Esophagus muscularis mucosa (tissue), 4 donors: ENCODE data around the gene MAGEF1. TPM values are rescaled to one million over a fixed set of nuclear protein-coding genes. Genes with fewer than 3 reads are reported as not detected.

Experiments used
- DNase-seq: peaks from one replicate; pipeline ENCODE4 v3.0.0-alpha.2; 2017; ENCODE audit errors: extremely low spot score
- H3K27ac ChIP-seq, 4 donors: fragments of 200-600 bp; sonication (generic); replicated peaks in 1 of 4; 1 replicate in 3 of 4; 2 replicates in 1 of 4; pipeline ENCODE4 v1.5.1; 2016 to 2019; ENCODE audit warnings: mild to moderate bottlenecking in 1 of 4
- H3K27me3 ChIP-seq, 4 donors: fragments of 200-600 bp; sonication (generic); one replicate each; pipeline versions ENCODE4 v1.5.1 to v1.6.0; 2016 to 2019
- H3K36me3 ChIP-seq, 4 donors: fragments of 200-600 bp; sonication (generic); one replicate each; pipeline ENCODE4 v1.5.1; 2016 to 2019
- H3K4me1 ChIP-seq, 4 donors: fragments of 200-600 bp; sonication (generic); one replicate each; pipeline ENCODE4 v1.5.1; 2016 to 2019
- H3K4me3 ChIP-seq, 4 donors: fragments of 200-600 bp; sonication (generic); 1 replicate in 2 of 4; 2 replicates in 2 of 4; pipeline ENCODE4 v1.5.1; 2016 to 2019; ENCODE audit warnings: mild to moderate bottlenecking in 4 of 4, moderate library complexity in 1 of 4
- H3K9me3 ChIP-seq, 4 donors: fragments of 200-600 bp; sonication (generic); 1 replicate in 3 of 4; 2 replicates in 1 of 4; pipeline ENCODE4 v1.5.1; 2016 to 2019
- EP300 ChIP-seq: sonication (generic); formaldehyde crosslinking; IDR thresholded peaks from one replicate; pipeline ENCODE4 v1.6.1; 2017; ENCODE audit warnings: antibody characterized with exemption
- POLR2A ChIP-seq: fragments of 450-650 bp; IDR thresholded peaks from one replicate; pipeline ENCODE4 v1.6.1; 2017; ENCODE audit warnings: antibody characterized with exemption, moderate library complexity, mild to moderate bottlenecking, low read depth
- POLR2AphosphoS5 ChIP-seq, 2 donors: sonication (generic); formaldehyde crosslinking; IDR thresholded peaks; one replicate each; pipeline ENCODE4 v1.6.1; 2017; ENCODE audit warnings: antibody characterized with exemption in 2 of 2
- WGBS: methylation state at CpG from one replicate; pipeline ENCODE4 v1.1.5; 2018; 5-methylcytosine and 5-hydroxymethylcytosine counted together
- intact Hi-C: fragments of 100-400 bp; cut with DNase I; formaldehyde crosslinking; loops from one replicate; pipeline ENCODE4 v1.15.1; 2023
- total RNA-seq, 4 donors: library from RNA; depleted of rRNA; stranded (reverse); fragments of >200 nt; gene quantifications; one replicate each; pipeline versions ENCODE4 v1.1.0 to v1.2.1, GENCODE V29; 2016
- TF ChIP-seq, protein P1 (sequence below), 3 experiments: fragments of 200-600 bp in 2 of 3; fragments of 450-650 bp in 1 of 3; sonication (generic) in 2 of 3; IDR thresholded peaks; one replicate each; pipeline ENCODE4 v1.5.1; 2017 to 2019; ENCODE audit warnings: antibody characterized with exemption in 3 of 3, mild to moderate bottlenecking in 2 of 3, moderate library complexity in 1 of 3

The MAGEF1 gene
- total RNA-seq, 4 donors from 2014 or later = 23.5 to 50.9 (median 34.1) TPM

DNA sequence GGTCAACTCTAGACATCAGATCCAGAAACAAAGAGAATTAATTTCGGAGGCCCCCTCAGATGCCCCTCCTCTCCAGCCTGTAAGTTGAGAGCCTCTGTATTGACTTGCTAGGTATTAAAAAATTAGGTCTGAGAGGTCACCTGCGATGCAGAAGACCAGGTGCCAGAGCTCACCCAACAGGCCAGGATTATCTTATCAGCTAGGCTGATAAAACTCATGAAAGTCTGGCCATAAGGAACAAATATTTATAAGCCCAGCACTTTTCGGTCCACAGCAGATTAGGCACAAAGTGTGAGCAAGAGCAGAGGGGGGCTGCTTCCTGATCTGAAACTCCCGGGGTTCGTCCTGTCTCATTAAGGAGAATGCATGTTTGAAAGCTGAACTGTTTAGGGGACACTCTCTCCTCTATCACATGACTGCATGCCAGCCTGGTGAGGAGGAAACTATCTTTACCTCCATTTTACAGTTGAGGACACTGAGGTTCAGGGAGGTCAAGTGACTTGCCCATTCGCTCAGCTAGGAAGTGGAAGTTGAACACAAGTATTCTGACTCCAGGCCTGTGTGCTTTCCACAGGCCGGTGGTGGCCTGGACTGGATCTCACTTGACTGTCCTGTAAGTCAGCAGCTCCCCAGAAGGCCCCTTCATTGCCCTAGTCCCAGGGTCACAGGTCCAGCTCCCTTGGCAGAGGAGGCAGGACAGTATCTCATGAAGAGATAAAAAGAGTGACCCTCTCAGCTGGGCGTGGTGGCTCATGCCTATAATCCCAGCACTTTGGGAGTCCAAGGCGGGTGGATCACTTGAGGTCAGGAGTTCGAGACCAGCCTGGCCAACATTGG lies 39.6 kb upstream of the MAGEF1 start:
- no peak for DNase-seq
- 83% methylated on average over 9 of the region's 10 CpGs for WGBS
- H3K27ac ChIP-seq = no peak overlapping the region
- H3K27me3 ChIP-seq = peaks cover 0 to 3% (median 0%) of the 10 kb centered on the region in 4 donors
- no peak overlapping the region for H3K4me3 ChIP-seq
- TF ChIP-seq, protein P1, sequence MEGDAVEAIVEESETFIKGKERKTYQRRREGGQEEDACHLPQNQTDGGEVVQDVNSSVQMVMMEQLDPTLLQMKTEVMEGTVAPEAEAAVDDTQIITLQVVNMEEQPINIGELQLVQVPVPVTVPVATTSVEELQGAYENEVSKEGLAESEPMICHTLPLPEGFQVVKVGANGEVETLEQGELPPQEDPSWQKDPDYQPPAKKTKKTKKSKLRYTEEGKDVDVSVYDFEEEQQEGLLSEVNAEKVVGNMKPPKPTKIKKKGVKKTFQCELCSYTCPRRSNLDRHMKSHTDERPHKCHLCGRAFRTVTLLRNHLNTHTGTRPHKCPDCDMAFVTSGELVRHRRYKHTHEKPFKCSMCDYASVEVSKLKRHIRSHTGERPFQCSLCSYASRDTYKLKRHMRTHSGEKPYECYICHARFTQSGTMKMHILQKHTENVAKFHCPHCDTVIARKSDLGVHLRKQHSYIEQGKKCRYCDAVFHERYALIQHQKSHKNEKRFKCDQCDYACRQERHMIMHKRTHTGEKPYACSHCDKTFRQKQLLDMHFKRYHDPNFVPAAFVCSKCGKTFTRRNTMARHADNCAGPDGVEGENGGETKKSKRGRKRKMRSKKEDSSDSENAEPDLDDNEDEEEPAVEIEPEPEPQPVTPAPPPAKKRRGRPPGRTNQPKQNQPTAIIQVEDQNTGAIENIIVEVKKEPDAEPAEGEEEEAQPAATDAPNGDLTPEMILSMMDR (IDR thresholded peaks at IDR 0.05) = no peak
- no peak for TF ChIP-seq POLR2A
- TF ChIP-seq POLR2AphosphoS5 (IDR thresholded peaks at IDR 0.05) = no peak
- no peak for TF ChIP-seq EP300
- no peaks in the 10 kb centered on the region for H3K9me3 ChIP-seq
- intact Hi-C loops = no loop called here
- H3K36me3 ChIP-seq = no peaks in the 10 kb centered on the region
- peaks cover 0 to 16% (median 11%) of the 10 kb centered on the region in 4 donors for H3K4me1 ChIP-seq

DNA sequence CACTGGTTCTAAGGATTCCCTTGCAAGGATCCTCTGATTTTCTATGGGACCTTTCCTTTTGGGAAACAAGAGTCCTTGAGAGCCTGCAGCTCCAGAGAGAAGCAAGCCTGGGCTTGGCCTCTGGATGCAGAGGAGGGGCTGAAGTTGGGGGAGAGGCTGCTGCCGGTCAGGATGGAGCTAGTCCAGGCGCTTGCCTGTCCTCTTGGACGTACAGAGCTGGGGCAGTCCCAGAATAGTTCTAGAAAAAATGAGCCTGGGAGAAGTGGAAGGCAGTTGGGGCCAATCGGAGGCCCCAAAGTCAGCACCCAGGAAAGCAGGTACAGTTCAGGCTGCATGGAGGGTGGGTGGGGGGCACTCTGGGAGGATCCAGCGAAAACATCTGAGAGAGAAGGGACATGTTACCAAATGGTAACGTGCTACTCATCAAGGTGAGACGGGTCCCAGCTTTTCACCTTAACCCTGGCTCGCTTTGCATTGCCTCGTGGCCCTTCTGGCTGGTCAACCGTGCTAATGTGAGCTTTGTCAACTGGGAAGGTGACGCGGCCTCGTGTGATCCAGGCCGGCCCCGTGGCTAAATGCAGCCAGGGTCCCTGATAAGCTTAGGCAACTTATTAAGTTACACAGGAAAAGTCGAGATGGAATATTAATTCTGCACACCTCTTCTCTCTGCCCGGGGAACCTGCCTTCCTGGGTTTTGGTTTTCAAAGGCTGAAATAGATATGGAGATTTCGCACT lies 38.7 kb upstream of the MAGEF1 start:
- Histone ChIP-seq H3K36me3 (no peaks in the 10 kb centered on the region), H3K27me3 (peaks cover 0 to 5% (median 0%) of the 10 kb centered on the region in 4 donors), H3K4me3 (no peak overlapping the region), H3K27ac (no peak overlapping the region), H3K9me3 (no peaks in the 10 kb centered on the region), H3K4me1 (peaks cover 0 to 7% (median 2%) of the 10 kb centered on the region in 4 donors)
- 74% methylated on average over 15 of the region's 18 CpGs for WGBS
- intact Hi-C loops = no loop called here
- no peak for DNase-seq
- TF ChIP-seq EP300 (no peak), POLR2AphosphoS5 (IDR thresholded peaks at IDR 0.05) (no peak), POLR2A (no peak)
- TF ChIP-seq, protein P1 (IDR thresholded peaks at IDR 0.05) = no peak

GRCh38 chr3:184749168-184749744 lies 37.4 kb upstream of the MAGEF1 start:
- Histone ChIP-seq H3K4me1 (peaks cover 0 to 4% (median 0%) of the 10 kb centered on the region in 4 donors), H3K9me3 (no peaks in the 10 kb centered on the region), H3K27me3 (peaks cover 0 to 5% (median 0%) of the 10 kb centered on the region in 4 donors), H3K36me3 (no peaks in the 10 kb centered on the region), H3K4me3 (no peak overlapping the region), H3K27ac (no peak overlapping the region)
- intact Hi-C loops = no loop called here
- TF ChIP-seq, protein P1 (IDR thresholded peaks at IDR 0.05) = no peak
- TF ChIP-seq POLR2AphosphoS5 (IDR thresholded peaks at IDR 0.05) (no peak), EP300 (no peak), POLR2A (no peak)
- WGBS = 88% methylated on average over 2 of the region's 2 CpGs
- DNase-seq = no peak

- Histone ChIP-seq H3K4me1 (peaks cover 0 to 4% (median 0%) of the 10 kb centered on the region in 4 donors), H3K9me3 (no peaks in the 10 kb centered on the region), H3K36me3 (no peaks in the 10 kb centered on the region), H3K27me3 (peaks cover 0 to 5% (median 0%) of the 10 kb centered on the region in 4 donors), H3K4me3 (no peak overlapping the region), H3K27ac (peak overlapping the region in 1 of 4 donors; percentile 52)
- DNase-seq = no peak
- TF ChIP-seq, protein P1 (IDR thresholded peaks at IDR 0.05) = no peak
- TF ChIP-seq POLR2A = no peak
- TF ChIP-seq EP300 = no peak
- no peak for TF ChIP-seq POLR2AphosphoS5 (IDR thresholded peaks at IDR 0.05)
- WGBS = 67% methylated on average over 8 of the region's 8 CpGs
- intact Hi-C loops = no loop called here
These were observed 36.6 kb upstream of the MAGEF1 start for GRCh38 chr3:184748219-184749135.
